ENCODE measurements around the gene ROBO2. TPM values are rescaled to one million over a fixed set of nuclear protein-coding genes. Genes with fewer than 3 reads are reported as not detected.

The ROBO2 gene
- total RNA-seq, 1 donor from 2014 or later, result 330 TPM

- Mint-ChIP-seq H3K4me3 (ENCODE audit: unreplicated experiment) (no peak overlapping the region), H3K9me3 (ENCODE audit: unreplicated experiment) (no peaks in the 10 kb centered on the region), H3K36me3 (ENCODE audit: unreplicated experiment) (no peaks in the 10 kb centered on the region), H3K27ac (ENCODE audit: unreplicated experiment) (no peak overlapping the region), H3K4me1 (ENCODE audit: low read depth, unreplicated experiment) (peaks cover 7% of the 10 kb centered on the region), H3K27me3 (ENCODE audit: unreplicated experiment) (no peaks in the 10 kb centered on the region)
- no peak for TF ChIP-seq CTCF (IDR thresholded peaks at IDR 0.05; ENCODE audit: partially characterized antibody, unreplicated experiment)
- DNase-seq, result no peak
Observed at GRCh38 chr3:77513542-77513941, 473.6 kb downstream of the ROBO2 start.

GRCh38 chr3:77514766-77515165, 474.9 kb downstream of the ROBO2 start:
- Mint-ChIP-seq H3K27ac (ENCODE audit: unreplicated experiment) (no peak overlapping the region), H3K27me3 (ENCODE audit: unreplicated experiment) (no peaks in the 10 kb centered on the region), H3K9me3 (ENCODE audit: unreplicated experiment) (no peaks in the 10 kb centered on the region), H3K4me1 (ENCODE audit: low read depth, unreplicated experiment) (peaks cover 7% of the 10 kb centered on the region), H3K4me3 (ENCODE audit: unreplicated experiment) (no peak overlapping the region), H3K36me3 (ENCODE audit: unreplicated experiment) (no peaks in the 10 kb centered on the region)
- DNase-seq, result no peak
- no peak for TF ChIP-seq CTCF (IDR thresholded peaks at IDR 0.05; ENCODE audit: partially characterized antibody, unreplicated experiment)

- no peak for TF ChIP-seq CTCF (IDR thresholded peaks at IDR 0.05; ENCODE audit: partially characterized antibody, unreplicated experiment)
- H3K27me3 Mint-ChIP-seq (ENCODE audit: unreplicated experiment), result no peaks in the 10 kb centered on the region
- H3K4me3 Mint-ChIP-seq (ENCODE audit: unreplicated experiment), result no peak overlapping the region
- peaks cover 22% of the 10 kb centered on the region for H3K4me1 Mint-ChIP-seq (ENCODE audit: low read depth, unreplicated experiment)
- H3K9me3 Mint-ChIP-seq (ENCODE audit: unreplicated experiment), result no peaks in the 10 kb centered on the region
- no peak overlapping the region for H3K27ac Mint-ChIP-seq (ENCODE audit: unreplicated experiment)
- DNase-seq, result no peak
- H3K36me3 Mint-ChIP-seq (ENCODE audit: unreplicated experiment), result no peaks in the 10 kb centered on the region
Observed at GRCh38 chr3:77524463-77524862, 484.6 kb downstream of the ROBO2 start.

- H3K36me3 Mint-ChIP-seq (ENCODE audit: unreplicated experiment), result no peaks in the 10 kb centered on the region
- H3K4me1 Mint-ChIP-seq (ENCODE audit: low read depth, unreplicated experiment), result peaks cover 22% of the 10 kb centered on the region
- no peak for DNase-seq
- no peaks in the 10 kb centered on the region for H3K9me3 Mint-ChIP-seq (ENCODE audit: unreplicated experiment)
- H3K27me3 Mint-ChIP-seq (ENCODE audit: unreplicated experiment), result no peaks in the 10 kb centered on the region
- H3K4me3 Mint-ChIP-seq (ENCODE audit: unreplicated experiment), result no peak overlapping the region
- no peak overlapping the region for H3K27ac Mint-ChIP-seq (ENCODE audit: unreplicated experiment)
- TF ChIP-seq CTCF (IDR thresholded peaks at IDR 0.05; ENCODE audit: partially characterized antibody, unreplicated experiment), result no peak
Observed at GRCh38 chr3:77524946-77525682, 485.2 kb downstream of the ROBO2 start.

DNA sequence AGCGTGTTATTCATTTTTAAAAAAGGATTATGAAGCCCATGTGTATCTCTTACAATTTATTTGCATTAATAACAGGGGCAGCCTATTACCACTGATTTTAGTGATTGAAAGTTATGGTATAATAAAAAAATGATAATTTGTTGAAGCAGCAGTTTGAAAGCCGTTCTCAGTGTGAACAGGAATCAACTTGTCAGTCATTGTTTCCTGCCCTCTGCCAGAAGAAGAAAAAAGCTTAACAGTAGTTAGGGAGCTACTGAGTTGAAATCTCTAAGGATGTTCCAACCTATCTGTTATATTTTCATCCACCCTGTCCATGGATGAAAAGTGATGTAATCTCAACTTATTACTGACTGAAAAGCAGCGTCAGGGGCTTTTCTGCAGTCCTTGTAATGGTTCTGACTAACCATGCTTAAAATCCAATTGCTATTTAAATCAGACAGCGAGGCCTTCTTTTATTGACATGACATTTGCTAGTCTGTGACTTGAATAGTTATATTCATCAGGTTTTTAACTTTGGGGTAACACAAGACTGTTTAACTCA, 486.7 kb downstream of the ROBO2 start:
- no peaks in the 10 kb centered on the region for H3K36me3 Mint-ChIP-seq (ENCODE audit: unreplicated experiment)
- TF ChIP-seq CTCF (IDR thresholded peaks at IDR 0.05; ENCODE audit: partially characterized antibody, unreplicated experiment), result no peak
- no peak for DNase-seq

More for the DNA sequence above, 486.7 kb downstream of the ROBO2 start:
- no peaks in the 10 kb centered on the region for H3K9me3 Mint-ChIP-seq (ENCODE audit: unreplicated experiment)
- H3K4me1 Mint-ChIP-seq (ENCODE audit: low read depth, unreplicated experiment), result peaks cover 33% of the 10 kb centered on the region
- no peak overlapping the region for H3K4me3 Mint-ChIP-seq (ENCODE audit: unreplicated experiment)
- peaks cover 2% of the 10 kb centered on the region for H3K27me3 Mint-ChIP-seq (ENCODE audit: unreplicated experiment)
- no peak overlapping the region for H3K27ac Mint-ChIP-seq (ENCODE audit: unreplicated experiment)
